HS-27A (cell line): ENCODE results near the gene APBB2.

Source experiments
- DNase-seq: peaks from one replicate; pipeline ENCODE4 v3.0.0-alpha.2; 2012; ENCODE audit warnings: low read depth, missing footprints

APBB2 gene

DNA sequence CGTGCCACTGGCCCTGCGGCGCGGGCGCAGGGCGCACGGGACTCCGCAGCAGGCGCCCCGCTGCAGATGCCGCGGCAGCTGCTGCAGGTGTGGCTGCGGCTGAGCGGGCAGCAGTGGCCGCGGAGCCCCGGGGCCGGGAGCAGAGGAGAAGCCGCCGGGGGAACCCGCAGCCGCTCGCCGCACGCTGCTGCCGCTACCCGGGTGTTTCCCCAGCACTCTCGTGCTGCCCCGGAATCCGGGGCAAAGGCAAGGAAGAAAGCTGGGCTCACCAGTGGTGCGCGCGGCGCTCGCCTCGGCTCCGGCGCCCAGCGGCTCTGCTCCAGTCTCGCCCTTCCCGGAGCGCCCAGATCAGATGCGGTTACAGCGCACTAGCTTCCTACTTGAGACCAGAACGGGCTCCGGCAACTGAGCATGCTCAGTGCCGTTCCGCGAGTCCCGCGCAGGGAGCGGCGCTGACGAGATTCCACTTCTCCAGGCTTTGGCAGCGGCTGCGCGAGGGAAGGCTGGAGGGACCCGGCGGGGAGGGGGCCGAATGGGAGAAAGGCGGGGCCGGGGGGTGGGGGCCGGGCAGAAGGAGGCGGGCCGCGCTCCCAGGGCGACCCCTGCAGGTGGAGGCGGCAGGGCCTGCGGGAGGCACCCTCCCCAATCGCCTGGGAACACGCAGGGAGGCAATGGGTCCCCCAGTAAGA, at the start of gene APBB2:
APBB2 (minus strand) TSS at position 407 of the 689 bp plus-strand sequence. CDS start 181,288 bp downstream, outside the sequence.
- peak; percentile 88 for DNase-seq

GRCh38 chr4:41262198-41262597, 47.9 kb upstream of the APBB2 start:
- DNase-seq, result no peak

- DNase-seq, result no peak
Measured at GRCh38 chr4:41260116-41260733, 45.9 kb upstream of the APBB2 start.

- no peak for DNase-seq
Measured at GRCh38 chr4:41258783-41259182, 44.4 kb upstream of the APBB2 start.

- DNase-seq, result no peak
Measured at GRCh38 chr4:41257906-41258305, 43.6 kb upstream of the APBB2 start.

DNA sequence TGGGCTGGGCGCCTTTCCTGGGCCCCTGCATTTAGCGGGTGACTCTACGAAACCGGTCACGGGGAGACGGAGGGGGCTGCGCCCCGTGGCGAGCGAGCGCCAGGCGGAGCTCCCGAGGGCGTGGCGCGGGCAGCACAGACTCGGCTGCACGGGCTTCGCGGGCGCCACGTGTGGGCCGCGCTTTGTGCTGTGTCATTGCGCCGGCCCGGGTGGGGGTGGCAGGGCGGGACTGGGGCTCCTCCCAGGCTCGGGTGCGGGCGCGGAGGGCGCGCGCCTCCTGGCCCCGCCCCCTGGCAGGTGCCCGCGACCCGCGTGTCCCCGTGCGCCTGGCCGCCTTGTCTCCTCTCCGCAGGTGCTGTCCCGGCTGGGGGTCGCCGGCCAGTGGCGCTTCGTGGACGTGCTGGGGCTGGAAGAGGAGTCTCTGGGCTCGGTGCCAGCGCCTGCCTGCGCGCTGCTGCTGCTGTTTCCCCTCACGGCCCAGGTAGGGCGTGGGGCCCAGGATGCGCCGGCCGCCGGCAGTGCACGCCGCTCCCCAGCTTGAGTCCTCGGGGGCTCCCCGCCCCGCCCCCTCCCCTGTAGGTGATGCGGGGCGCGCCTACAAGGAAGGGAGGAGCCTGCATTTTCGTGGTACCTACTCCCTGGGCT, 43.0 kb upstream of the APBB2 start:
- no peak for DNase-seq

- peak; percentile 53 for DNase-seq
Measured at GRCh38 chr4:41256740-41257256, 42.5 kb upstream of the APBB2 start, which contains the start of gene UCHL1. Gene UCHL1, plus strand, starts transcription at chr4:41256928. Its CDS starts 49 bp downstream, at chr4:41256977.

DNA sequence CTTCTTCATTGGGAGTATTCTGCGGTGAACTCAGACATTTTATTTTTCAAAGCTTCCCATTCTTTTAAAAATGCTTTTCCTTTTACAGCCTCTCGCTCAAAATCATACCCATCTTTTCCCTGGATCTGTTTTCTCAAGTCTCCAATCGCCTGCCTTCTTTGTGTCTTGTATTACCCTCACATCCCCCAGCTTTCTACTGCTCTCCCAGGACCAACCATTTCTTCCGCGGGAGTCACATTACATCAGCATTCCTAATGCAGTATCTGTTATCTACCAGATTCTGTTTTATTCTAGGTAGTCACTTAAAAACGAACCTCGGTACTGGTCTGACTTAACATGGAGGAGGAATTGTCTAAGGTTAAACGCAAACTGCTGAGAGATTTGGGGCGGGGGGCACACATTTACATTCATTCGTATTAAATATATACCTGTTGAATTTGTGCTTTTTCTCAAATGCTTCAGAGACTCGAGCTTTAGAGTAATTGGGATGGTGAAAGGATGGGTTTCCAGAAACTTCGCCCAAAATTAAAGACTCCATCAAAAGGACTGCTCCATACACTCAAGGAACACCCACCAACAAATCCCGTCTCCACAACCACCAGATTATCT, 41.9 kb upstream of the APBB2 start:
- DNase-seq, result no peak

DNA sequence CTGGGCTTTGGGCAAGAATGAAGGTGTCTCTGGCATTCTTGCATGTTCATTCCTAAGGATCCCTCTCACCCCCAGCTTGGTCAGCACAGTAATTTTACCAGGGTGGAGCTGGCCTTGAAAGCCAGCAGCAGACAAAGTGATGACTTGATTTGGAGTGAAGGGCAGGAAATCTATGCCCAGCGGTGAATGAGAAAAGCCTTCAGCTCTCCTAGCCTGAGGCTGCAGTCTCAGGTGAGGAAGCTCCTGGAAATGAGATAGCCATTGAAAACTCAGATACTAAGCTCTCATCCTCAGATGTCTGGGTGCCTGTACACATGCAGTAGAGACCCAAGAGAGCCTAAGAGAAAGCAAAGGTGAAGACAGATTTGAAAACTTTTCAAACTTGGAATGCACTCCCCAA, 31.6 kb upstream of the APBB2 start:
- no peak for DNase-seq

GRCh38 chr4:41241919-41242318, 27.6 kb upstream of the APBB2 start:
- DNase-seq, result no peak

- DNase-seq, result no peak
Measured at GRCh38 chr4:41236508-41236907, 22.2 kb upstream of the APBB2 start.

DNA sequence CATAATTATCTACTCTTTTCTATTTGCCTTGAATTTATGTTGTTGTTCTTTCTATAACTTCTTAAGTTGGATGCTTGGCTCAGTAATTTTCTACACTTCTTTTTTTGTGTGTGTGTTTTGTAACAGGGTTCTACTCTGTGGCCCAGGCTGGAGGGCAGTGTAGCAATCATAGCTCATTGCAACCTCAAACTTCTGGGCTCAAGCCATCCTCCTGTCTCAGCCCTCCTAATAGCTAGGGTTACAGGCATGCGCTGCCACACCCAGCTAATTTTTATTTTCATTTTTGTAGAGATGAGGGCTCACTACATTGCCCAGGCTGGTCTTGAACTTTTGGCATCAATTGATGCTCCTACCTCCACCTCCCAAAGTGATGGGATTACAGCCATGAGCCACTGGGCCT, 21.7 kb upstream of the APBB2 start:
- no peak for DNase-seq

DNA sequence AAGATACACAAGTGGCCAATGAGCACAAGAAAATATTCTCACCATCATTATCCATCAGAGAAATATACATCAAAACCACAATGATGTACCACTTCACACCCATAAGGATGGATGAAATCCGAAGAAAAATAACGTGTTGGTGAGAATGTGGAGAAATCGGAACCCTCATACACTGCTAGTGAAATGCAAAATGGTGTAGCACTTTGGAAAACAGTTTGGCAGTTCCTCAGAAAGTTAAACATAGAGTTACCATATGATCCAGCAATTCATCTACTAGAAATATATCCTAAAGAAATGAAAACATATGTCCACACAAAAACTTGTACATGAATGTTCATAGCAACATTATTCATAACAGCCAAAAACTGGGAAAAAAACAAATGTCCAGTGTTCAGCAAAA, 18.5 kb upstream of the APBB2 start:
- no peak for DNase-seq

DNA sequence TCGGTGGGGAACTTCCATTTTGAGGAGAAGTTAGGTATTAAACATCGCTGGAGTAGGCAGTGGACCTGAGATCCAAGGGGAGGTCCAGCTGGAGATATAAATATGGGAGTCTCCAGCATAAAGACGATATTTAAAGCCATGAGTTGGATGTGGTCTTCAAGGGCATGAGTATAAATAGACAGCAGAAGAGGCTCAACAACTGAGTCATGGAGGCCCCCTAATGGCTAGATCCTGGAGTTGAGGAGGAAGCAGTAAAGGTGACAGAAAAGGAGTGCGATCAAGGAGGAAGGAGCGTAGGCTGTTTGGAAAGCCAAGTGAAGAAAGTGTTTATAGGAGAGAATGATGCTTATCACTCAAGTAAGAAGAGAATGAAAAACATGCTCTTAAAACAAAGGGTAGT, 18.1 kb upstream of the APBB2 start:
- no peak for DNase-seq

DNA sequence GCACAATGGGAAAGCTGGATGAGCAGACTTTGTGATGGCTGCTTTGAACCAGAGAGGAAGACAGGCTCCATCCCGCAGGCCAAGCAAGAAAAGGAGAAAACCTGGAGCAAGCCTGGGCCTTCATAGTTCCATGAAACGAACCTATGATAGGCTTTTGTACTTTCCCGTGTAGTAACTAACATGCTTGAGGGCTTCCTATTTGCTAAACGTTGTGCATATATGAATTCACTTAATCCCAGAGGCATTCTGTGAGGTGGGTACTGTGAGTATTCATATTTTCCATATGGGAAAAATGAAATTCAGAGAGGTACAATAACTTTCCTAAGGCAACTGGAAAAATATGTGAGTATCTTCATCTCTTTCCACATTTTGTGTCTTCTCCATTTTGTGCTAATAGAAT, 13.6 kb upstream of the APBB2 start:
- no peak for DNase-seq

DNA sequence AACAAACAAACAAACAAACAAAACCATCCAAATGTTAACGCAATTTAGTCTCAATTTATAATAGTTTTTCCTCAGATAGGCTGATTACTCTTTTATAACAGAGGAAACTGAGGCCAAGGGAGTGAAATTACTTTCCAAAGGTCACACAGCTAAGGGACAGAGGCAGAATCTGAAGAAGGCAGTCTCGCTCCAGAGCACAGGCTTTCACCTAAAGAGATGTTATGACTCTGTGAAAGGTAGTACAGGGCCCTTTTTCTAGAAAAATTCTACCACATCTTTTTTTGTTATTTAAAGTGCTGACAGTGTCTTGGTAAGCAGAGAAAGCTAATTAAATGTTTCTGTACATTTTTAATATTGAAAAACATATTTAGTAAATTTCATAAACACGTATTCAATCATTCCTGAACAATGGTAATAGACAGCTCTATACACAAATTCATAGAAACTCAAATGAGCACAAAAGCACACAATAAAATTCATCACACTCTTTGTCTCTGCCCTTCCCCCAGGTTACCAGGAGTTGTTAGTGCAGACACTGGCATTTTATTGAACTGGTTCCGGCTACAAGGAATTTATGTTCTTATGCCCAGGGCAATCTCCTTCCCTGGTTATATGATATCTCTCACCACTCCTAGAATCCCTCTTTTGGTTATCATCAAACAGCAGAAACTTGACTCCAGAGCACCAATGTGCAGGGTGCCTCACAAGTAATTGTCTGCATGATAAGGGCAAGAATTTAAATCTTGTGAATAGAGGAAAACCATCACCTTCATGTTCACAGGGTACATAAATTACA, 7.7 kb upstream of the APBB2 start:
- DNase-seq, result no peak

GRCh38 chr4:41219421-41219950, 5.1 kb upstream of the APBB2 start:
- DNase-seq, result no peak

DNA sequence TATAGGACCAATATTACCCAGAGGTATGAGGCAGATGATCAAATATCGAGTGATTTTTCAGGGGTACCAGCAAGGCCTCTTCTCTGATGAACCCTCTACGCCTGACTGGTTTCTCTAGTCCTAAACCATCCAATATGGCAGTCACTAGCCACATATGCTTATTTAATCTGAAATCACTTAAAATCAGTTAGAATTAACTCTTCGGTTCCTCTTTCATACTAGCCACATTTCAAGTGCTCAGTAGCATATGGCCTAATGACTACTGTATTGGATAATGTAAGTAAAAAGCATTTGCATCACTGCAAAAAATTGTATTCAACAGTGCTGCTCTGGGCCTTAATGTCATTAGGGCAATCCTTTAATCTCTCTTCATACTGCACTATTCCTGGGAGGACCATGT, 4.4 kb upstream of the APBB2 start:
- no peak for DNase-seq

DNA sequence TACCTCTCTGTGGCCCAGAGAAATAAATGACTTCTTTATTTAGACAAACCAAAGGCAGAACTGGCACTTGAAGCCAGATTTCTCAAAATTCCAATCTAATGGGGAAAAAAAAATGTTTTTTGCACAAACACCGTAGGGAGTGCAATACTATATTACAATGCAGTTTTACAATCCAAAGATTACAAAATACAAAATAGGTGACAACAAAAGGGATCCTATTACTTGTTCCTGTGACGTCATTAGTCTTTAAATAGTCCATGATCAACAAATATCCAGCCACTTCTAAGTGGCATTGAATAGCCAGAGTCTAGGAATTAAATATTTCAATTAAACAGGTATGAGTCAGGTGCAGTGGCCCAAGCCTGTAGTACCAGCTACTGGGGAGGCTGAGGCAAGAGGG, 3.0 kb upstream of the APBB2 start:
- no peak for DNase-seq

GRCh38 chr4:41217020-41217333, 2.6 kb upstream of the APBB2 start:
- DNase-seq, result no peak

DNA sequence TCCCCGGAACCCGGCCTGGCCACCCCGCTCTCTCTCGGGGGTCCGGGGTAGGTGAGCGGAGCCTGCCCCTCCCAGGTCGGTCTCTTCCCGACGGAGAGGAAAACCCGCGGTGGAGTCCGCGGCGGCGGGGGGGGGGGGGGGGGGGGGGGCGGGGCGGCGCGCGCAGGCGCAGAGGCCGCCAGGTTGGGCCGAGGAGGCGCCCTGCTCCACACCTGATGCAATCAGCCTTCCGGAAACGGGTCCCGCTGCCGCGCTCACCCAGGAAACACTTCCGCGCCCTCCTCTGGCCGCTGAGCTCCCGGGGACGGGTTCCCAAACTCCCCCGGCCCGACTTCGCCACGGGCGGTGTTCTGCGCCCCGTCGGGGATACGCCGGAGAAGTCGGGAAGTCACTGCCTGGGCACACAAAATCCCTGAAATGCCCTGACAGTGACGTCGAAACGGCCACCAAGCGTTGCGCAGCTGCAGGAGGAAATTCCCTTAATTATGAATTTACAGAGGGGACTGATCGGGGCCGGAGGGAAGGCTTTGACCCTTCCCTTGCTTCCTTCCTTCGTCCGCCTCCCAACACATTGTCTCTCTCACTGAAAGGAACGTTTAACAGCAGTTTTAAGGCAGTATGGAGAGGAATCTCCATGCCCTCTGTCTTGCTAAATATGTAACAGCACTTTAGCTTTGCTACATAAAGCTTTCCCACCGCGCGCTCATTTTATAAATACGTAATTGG, 2.1 kb upstream of the APBB2 start:
- DNase-seq, result no peak
